Left hindlimb (tissue), 1 donor: ENCODE measurements around the gene JAG2.

Experiments used
- DNase-seq: peaks from one replicate; pipeline ENCODE4 v3.0.0-alpha.2; 2018

Gene JAG2

GRCh38 chr14:105168496-105168978, at the start of gene JAG2:
JAG2 (minus strand) TSS chr14:105168776; CDS start chr14:105168420, 356 bp downstream.
- no peak for DNase-seq

DNA sequence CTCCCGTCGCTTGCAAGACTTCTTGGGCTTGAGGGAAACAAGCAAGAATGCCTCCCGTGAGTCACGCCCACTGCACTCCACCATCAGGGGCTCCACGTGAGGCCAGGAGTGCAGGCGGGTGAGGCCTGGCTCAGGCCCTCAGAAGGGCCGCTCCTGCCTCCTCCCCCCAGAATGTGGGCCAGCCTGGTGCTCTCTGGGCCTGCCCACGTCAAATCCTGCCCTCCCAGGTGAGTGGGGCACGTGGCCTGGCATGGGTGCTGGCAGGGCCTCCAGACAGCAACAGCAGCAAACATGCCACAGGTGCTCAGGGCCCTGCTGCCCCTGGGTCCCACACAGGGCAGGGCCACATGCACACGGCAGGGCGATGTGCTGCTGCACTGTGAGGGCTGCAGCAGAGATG, 49.2 kb upstream of the JAG2 start:
- DNase-seq, result no peak

DNA sequence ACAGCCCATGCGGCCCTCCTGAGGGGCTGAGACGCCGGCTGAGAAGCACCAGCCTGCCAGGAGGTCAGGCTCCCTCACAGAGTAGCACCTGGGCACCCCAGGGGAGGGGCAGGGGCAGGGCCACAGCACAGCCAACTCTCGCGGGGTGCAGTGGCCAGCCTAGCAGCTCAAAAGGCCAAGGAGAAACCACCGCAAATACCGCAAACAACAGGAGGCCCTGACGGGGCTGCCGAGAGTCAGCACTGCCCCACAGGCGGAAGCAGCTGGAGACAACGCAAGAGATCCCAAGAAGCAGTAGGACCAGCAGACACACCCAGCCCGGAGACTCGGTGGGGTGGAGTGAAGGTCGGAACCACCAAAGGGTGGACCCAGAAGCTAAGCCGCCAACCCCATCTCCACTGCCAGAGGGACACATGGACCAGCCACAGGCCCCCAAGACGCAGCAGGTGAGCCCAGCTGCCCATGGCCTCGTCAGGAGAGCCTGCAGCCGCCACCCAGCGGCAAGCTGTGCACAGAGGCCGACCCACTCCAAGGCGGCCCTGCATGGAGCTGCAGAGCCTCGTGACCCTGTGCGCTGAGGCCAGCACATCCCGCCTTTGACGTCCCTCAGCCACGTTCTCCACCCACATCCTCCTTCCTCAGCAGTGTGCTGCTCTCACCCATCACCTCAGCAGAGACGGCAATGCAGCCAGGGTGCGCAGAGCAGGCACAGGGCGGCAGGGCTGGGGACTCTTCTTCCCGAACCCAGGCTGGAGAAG, 48.1 kb upstream of the JAG2 start:
- no peak for DNase-seq

DNA sequence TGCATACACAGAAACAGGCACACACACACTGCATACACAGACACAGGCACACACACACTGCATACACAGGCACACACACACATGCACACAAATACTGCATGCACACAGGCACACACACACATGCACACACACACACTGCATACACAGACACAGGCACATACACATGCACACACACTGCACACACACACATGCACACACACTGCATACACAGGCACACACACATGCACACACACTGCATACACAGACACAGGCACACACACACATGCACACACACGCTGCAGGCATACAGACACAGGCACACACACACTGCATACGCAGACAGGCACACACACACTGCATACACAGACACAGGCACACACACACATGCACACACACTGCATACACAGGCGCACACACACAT, 47.0 kb upstream of the JAG2 start:
- no peak for DNase-seq

DNA sequence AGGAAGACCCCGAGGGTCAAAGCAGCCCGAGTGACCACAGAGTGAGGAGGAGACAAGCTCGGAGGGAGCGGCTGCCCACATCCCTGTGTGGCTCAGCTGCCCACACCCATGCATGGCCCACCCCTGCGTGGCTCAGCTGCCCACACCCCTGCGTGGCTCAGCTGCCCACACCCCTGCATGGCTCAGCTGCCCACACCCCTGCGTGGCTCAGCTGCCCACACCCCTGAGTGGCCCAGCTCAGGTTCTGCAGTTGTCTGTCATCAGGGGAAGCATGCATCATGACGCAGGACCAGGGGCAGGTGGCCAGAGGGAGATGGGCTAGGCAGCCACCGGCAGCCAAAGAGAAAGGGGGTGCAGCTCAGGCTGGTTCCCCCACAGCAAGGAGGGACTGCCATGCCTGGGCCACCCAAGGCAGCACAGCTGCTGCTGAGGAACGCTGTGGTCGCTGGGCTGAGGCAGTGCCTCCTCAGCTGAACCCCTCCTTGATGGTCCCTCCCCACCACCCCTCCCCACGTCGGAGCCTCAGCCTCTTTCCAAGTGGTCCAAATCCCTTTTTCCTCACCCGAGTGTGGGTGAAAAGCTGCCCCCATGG, 45.8 kb upstream of the JAG2 start:
- DNase-seq, result no peak

DNA sequence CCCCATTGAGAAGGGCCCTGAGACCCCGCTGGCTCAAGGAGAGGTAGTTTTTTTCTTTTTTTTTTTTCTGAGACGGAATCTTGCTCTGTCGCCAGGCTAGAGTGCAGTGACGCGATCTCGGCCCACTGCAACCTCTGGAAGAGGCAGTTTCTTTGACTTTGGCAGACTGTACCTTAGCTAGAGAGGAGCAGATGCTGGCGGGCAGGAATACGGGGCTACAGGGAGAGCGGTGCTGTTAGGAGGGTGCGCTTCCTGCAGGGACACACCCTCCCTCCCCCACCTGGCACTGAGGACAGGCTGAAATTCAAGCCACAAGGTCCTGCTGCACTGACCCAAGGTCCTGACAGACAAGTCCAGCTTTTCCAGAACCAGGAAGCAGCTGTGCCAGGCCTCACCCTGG, 44.8 kb upstream of the JAG2 start:
- DNase-seq, result no peak

DNA sequence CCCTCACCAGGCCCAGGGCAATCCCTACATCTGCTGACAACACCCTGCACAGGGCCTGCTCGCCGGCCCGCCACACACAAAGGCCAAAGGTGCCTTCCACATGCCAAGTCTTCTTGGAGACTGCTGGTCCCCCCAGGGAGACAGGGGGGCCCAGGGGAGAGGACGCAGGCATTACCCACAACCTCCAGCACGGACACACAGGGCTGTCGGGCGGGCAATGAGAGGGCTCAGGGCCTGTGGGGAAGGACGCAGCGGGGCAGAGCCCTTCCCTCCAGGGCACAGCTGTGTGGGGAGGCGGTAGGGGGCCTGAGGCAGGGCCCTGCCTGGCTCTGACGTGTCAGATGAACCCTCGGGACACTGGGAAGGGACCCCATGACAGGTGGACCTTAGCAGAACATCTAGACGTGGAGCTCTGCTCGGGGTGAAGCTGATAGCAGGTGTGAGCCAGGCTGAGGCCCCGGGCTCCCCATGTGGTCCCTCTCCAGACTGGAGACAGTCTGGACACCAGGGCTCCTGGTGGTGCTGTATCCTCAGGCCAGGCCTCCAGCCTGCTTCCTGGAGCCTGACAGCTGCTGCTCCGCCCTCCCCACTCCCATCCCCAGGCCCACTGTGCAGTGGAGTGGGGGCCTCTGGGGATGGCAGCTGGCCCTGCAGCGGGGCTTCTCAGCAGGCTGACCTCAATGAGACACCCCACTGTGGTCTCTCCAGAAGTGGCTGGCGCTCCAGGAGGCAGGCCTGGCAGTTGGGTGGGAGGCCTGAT, 44.1 kb upstream of the JAG2 start:
- DNase-seq, result peak; percentile 58

- DNase-seq, result no peak
Observed at GRCh38 chr14:105211758-105212089, 43.1 kb upstream of the JAG2 start.

- DNase-seq, result no peak
Observed at GRCh38 chr14:105211086-105211757, 42.6 kb upstream of the JAG2 start.

DNA sequence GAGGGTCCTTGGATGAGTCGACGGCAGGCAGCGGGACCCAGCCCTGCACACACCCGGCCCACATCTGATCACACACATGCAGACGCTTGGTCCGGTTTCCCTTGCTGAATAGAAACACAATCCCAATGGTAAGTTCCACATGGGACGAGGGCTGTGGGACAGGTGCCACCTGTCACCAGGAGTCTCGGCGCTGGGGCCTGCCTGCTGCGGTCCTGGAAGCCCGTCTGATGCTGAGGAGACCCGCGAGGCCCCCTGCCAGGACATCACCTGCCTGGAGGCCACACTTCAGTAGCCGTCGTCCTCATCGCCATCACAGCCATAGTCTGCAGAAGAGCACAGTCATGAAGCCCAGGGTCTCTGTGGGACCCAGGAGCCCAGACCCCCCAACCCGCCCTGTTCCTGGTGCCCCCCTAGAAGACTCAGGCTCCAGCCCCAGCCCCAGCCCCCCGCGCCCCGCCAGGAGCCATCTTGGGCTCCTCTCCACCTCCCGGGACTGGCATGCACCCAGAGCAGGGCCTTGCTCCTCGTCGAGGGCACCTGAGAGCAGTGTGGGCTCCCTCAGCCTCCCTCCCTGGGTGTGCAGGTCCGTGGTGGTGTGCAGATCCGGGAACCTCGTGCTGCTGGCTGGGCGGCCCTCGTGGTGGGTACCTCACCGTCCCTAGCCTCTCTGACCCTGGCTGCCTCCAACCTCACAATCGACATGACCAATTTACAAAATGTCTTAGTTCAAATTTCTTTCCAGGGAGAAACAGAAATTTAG, 41.9 kb upstream of the JAG2 start:
- no peak for DNase-seq

- no peak for DNase-seq
Observed at GRCh38 chr14:105209646-105210045, 41.1 kb upstream of the JAG2 start.

DNA sequence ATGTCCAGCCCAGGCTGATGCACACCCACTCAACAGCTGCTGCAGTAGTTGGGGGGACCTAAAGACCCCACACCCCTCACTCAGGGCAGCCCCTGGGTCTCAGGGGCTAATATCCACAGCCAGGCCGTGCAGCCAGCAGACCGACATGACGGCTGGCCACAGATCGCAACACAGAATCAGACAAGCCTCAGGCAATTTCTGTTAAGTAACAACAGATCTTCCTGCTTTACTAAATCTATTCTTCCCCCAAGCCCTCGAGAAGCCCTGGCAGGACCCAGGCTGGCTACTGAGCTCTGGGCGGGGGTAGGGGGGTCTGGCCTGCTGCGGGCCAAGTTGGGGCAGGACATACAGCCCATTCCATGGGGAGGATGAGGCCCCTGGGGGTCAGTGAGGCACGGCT, 40.5 kb upstream of the JAG2 start:
- DNase-seq, result no peak

DNA sequence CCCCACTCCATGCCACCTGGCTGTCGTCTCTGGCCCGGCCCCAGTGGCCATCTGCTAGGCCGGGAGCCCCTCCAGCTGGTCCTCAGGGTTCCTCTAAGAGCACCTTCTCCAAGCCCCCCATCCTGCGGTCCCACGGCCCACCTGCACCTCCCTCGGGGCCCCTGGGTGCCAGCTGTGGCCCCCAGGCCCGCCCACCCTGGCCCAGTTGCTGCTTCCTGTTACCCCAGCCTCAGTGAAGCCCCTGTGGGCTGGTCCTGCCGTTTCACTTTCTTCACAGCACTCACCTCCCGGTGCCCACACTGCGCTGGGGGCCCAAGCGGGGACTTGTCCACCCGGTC, 40.1 kb upstream of the JAG2 start:
- no peak for DNase-seq

GRCh38 chr14:105207996-105208737, 39.6 kb upstream of the JAG2 start:
- no peak for DNase-seq

DNA sequence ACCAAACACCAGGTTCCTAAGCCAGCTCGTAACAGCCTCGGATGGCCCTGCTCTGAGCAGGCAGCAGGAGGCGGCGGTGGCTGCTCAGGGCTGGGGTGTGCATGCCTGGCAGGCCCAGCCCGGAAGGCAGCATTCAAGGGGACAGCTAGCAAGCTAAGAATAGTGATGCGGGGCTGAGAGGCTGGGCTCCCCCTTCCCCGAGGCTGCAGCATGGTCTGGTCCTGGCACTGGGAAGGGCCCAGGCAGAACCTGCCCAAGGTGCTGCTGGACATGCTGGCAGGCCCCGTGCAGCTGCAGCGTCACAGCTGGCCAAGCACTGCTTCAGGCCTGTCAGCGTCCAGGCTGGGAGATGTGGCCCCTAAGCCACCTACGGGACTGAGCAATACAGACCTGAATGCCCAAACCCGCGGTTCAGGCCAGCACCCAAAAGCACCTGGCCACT, 38.9 kb upstream of the JAG2 start:
- no peak for DNase-seq

GRCh38 chr14:105206873-105207272, 38.3 kb upstream of the JAG2 start:
- no peak for DNase-seq

GRCh38 chr14:105205673-105206208, 37.2 kb upstream of the JAG2 start:
- no peak for DNase-seq

GRCh38 chr14:105204931-105205672, 36.5 kb upstream of the JAG2 start:
- no peak for DNase-seq

DNA sequence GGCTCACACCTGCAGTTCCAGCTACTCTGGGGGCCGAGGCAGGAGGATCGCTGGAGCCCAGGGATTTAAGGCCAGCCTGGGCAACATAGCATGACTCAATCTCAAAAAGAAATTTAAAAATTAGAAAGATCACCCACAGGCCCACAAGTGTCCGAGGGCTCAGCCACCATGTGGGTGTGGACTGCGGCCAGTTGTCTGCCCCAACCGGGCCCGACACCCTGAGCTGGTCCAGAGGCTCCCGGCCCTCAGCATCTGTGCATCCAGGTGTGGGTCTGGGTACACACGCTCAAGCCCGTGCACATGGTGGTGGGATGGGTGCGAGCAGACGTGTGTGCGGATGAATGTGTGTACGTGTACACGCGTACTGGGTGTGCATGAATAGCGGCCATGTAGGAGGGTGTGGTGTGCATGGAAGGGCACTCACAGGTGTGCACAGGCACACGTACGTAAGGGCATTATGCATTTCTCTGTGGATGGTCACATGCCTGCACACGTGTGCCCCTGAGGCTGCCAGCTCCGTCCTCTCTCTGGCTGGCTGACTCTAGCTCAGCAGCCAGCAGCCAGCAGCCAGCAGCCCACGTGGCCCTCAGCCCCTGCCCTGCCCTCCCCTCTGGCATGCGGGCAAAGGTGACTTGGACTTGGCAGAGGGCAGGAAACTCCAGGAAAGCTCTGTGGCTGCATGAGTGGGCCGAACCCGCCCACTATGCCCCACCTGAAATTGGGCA, 35.8 kb upstream of the JAG2 start:
- no peak for DNase-seq

- DNase-seq, result no peak
Observed at GRCh38 chr14:105203701-105204100, 35.1 kb upstream of the JAG2 start.
